ENCODE data around the gene MT1HL1.

DNA sequence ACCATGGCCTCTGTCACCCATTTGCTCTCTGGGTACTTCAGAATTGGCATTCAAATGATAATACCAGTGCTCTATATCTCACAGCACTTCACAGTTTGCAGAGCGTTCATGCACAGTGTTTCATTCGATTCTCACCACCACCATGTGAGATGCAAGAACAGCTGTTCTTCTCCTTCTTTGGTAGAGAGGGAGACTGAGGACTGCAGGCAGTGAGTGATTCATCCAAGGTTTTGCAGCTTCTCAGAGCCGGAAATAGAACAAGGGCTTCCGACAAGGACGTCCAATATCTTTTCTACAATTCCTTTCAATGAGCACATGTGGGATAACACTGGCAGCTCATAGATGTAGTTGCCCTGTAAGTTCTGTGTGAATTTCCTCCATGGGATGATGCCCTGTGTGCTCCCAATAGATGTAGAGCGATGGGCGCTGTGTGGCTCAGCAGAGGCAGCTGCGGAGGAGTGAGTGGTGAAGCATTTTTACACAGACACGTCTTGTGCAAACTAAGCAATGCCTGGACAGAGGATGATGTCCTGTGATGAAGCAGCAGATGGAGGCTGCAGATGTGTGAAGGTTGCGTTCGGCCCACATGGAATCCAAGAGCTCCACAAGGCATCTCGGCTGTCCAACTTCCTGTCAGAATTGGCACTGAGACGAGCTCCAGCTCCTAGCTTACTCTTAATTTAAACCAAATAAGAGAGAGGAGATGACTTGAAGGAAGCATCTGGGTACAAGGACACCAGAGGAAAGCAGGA, 24.9 kb downstream of the MT1HL1 start:
- TF ChIP-seq EP300 (IDR thresholded peaks at IDR 0.05) = no peak
- TF ChIP-seq, protein P1, sequence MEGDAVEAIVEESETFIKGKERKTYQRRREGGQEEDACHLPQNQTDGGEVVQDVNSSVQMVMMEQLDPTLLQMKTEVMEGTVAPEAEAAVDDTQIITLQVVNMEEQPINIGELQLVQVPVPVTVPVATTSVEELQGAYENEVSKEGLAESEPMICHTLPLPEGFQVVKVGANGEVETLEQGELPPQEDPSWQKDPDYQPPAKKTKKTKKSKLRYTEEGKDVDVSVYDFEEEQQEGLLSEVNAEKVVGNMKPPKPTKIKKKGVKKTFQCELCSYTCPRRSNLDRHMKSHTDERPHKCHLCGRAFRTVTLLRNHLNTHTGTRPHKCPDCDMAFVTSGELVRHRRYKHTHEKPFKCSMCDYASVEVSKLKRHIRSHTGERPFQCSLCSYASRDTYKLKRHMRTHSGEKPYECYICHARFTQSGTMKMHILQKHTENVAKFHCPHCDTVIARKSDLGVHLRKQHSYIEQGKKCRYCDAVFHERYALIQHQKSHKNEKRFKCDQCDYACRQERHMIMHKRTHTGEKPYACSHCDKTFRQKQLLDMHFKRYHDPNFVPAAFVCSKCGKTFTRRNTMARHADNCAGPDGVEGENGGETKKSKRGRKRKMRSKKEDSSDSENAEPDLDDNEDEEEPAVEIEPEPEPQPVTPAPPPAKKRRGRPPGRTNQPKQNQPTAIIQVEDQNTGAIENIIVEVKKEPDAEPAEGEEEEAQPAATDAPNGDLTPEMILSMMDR (IDR thresholded peaks at IDR 0.05) = no peak
- no peak for TF ChIP-seq POLR2A (IDR thresholded peaks at IDR 0.05)

Data from tibial nerve (tissue), 4 donors.